Calu3 (cell line): ENCODE measurements around the gene NHSL2. TPM values are rescaled to one million over a fixed set of nuclear protein-coding genes. Genes with fewer than 3 reads are reported as not detected.

Experiments
- BruUV-seq: library from RNA; stranded (reverse); fragments of 400-500 nt; replicated peaks from 2 replicates; lab custom pipeline; 2021; lab: Mats Ljungman, UMichigan
- CTCF ChIA-PET: fragments of 300-600 bp; sonication (Branson Sonifier 250); formaldehyde crosslinking; loops from one replicate; lab custom pipeline; 2022; ENCODE audit warnings: antibody characterized with exemption; lab: Charles Lee
- DNase-seq: peaks from one replicate; pipeline ENCODE4 v3.0.0; 2022
- H3K27ac Mint-ChIP-seq: one replicate; pipeline ENCODE4 v1.8.0; 2022; ENCODE audit warnings: mixed read lengths; ENCODE audit not compliant: unreplicated experiment
- H3K27me3 Mint-ChIP-seq: one replicate; pipeline ENCODE4 v1.8.0; 2022; ENCODE audit warnings: mixed read lengths; ENCODE audit not compliant: unreplicated experiment
- H3K36me3 Mint-ChIP-seq: one replicate; pipeline ENCODE4 v1.8.0; 2022; ENCODE audit warnings: mild to moderate bottlenecking, moderate library complexity, mixed read lengths; ENCODE audit not compliant: insufficient read depth, unreplicated experiment
- H3K4me1 Mint-ChIP-seq: one replicate; pipeline ENCODE4 v1.8.0; 2022; ENCODE audit warnings: mild to moderate bottlenecking, low read depth, mixed read lengths; ENCODE audit not compliant: unreplicated experiment
- H3K4me3 Mint-ChIP-seq: one replicate; pipeline ENCODE4 v1.8.0; 2022; ENCODE audit warnings: mild to moderate bottlenecking, low read depth, moderate library complexity, mixed read lengths; ENCODE audit not compliant: unreplicated experiment
- H3K9me3 Mint-ChIP-seq: one replicate; pipeline ENCODE4 v1.8.0; 2022; ENCODE audit warnings: low read depth, mixed read lengths; ENCODE audit not compliant: unreplicated experiment
- CTCF ChIP-seq: fragments of 200-600 bp; IDR thresholded peaks from one replicate; pipeline ENCODE4 v1.8.0; 2022; ENCODE audit warnings: antibody characterized with exemption; ENCODE audit not compliant: unreplicated experiment
- intact Hi-C: fragments of 100-400 bp; cut with micrococcal nuclease; formaldehyde crosslinking; loops from one replicate; pipeline ENCODE4 v1.10.0; 2022; ENCODE audit not compliant: unreplicated experiment
- total RNA-seq: library from RNA; stranded (reverse); gene quantifications from 2 replicates; pipeline ENCODE4 v1.2.3, GENCODE V29; 2022

Gene NHSL2
- total RNA-seq, 1 experiment from 2014 or later: 0.09 TPM

DNA sequence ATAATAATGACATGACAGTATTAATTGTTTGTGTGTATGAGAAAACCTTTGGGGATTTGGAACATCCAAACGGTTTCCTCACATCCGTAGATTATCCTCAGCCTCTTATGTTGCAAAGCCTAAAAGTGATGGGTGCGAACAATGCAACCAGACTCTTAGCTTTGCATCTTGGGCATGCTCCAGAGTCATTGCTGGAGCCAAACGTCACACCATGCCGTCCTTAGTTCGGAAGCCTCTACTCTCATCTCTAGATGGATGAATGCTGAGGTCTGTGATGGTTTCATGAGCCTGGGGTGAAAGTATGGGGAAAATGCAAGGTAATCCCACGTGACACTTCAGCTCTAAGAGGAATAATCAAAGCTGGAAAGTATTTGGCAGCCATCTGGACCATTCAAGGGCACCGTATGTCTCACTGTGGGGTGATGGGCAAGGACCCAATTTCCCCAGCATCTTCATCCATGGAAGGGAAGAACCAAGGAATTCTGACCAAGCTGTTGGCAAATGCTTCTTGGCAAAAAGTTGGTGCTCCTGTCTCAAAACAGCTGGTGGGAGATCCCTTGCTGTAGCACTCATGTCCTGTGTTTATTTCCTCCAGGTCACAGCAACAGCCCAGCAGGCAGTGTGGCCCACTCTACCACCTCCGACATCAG lies 227.3 kb downstream of the NHSL2 start:
- BruUV-seq: no TSS peak
- peaks cover 70% of the 10 kb centered on the region for H3K27me3 Mint-ChIP-seq
- no peaks in the 10 kb centered on the region for H3K9me3 Mint-ChIP-seq
- no peak for TF ChIP-seq CTCF
- intact Hi-C loops: no loop called here
- no peaks in the 10 kb centered on the region for H3K4me1 Mint-ChIP-seq
- H3K4me3 Mint-ChIP-seq: no peak overlapping the region
- CTCF ChIA-PET: no interaction called here
- no peaks in the 10 kb centered on the region for H3K36me3 Mint-ChIP-seq
- H3K27ac Mint-ChIP-seq: no peak overlapping the region
- no peak for DNase-seq

GRCh38 chrX:72139538-72139937 lies 228.9 kb downstream of the NHSL2 start:
- intact Hi-C loops: no loop called here
- H3K4me1 Mint-ChIP-seq: no peaks in the 10 kb centered on the region
- no peaks in the 10 kb centered on the region for H3K9me3 Mint-ChIP-seq
- H3K27me3 Mint-ChIP-seq: peaks cover 60% of the 10 kb centered on the region
- DNase-seq: no peak
- no peak for TF ChIP-seq CTCF
- no TSS peak for BruUV-seq
- no peaks in the 10 kb centered on the region for H3K36me3 Mint-ChIP-seq
- H3K27ac Mint-ChIP-seq: no peak overlapping the region
- no peak overlapping the region for H3K4me3 Mint-ChIP-seq
- CTCF ChIA-PET: no interaction called here

DNA sequence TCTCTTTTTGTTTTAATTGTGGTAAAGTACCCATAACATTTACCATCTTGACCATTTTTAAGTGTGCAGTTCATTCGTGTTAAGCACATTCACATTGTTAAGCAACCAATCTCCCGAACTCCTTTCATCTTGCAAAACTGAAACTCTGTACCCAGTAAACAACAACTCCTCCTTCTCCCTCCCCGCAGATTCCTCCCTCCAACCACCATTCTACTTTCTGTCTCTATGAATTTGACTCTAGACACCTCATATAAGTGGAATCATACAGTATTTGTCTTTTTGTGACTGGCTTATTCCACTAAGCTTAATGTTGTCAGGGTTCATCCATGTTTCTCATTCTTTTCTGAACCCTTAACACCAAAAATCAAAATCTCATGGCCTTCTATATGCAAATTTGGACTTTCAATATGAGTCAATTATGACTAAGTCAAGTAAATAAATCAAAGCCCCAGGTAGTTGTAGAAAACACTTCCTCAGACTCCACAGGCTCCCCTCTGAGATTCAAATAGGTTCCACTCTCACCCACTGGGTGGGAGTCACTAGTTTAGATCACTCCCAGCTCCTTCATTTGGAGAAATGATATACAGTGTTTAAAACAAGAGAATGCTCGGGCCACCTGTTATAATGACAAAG lies 230.8 kb downstream of the NHSL2 start:
- H3K4me1 Mint-ChIP-seq: no peaks in the 10 kb centered on the region
- H3K27me3 Mint-ChIP-seq: peaks cover 52% of the 10 kb centered on the region
- no peaks in the 10 kb centered on the region for H3K9me3 Mint-ChIP-seq
- H3K4me3 Mint-ChIP-seq: no peak overlapping the region
- intact Hi-C loops: no loop called here
- TF ChIP-seq CTCF: no peak
- DNase-seq: no peak
- H3K27ac Mint-ChIP-seq: no peak overlapping the region
- H3K36me3 Mint-ChIP-seq: no peaks in the 10 kb centered on the region
- BruUV-seq: no TSS peak
- CTCF ChIA-PET: interaction anchor here (0.6 kb wide), 1 partner anchor 194 kb away, joined by 5 read pairs; no protein-coding TSS in a partner anchor

DNA sequence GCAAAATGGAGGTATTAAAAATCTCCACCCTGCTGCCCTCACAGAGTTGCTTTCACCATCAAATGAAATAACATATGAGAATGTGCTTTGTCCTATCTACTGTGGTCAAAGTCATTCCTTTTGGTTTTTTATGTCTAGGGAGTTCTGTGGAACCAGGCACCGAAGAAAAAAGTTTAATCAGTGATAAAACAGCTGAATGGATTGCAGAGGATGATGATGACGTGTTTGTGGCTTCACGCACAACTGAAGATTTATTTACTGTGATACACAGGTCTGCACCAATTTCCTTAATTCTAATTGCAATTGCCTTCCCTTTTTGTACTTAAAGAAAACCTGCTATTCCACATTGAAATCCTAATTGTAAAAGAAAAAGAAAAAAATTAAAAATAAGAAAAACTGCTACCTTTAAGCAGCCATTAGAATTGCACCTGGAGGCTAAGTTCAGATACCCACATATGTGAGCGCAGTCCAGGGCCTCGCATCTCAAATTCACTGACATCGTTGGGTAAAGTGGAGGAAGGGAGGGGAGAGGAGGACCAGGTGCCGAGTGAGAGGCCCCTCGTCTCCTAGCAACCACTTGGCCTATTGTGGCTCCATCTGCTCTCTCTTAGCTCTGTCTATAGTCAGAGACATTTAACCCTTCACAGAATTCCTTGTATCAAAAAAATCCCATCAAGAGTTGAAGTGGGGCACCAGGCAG lies 231.6 kb downstream of the NHSL2 start:
- intact Hi-C loops: no loop called here
- no peak overlapping the region for H3K4me3 Mint-ChIP-seq
- peaks cover 60% of the 10 kb centered on the region for H3K27me3 Mint-ChIP-seq
- BruUV-seq: no TSS peak
- DNase-seq: no peak
- H3K9me3 Mint-ChIP-seq: no peaks in the 10 kb centered on the region
- CTCF ChIA-PET: interaction anchor here (0.6 kb wide), 1 partner anchor 193 kb away, joined by 5 read pairs; no protein-coding TSS in a partner anchor
- no peak overlapping the region for H3K27ac Mint-ChIP-seq
- H3K36me3 Mint-ChIP-seq: no peaks in the 10 kb centered on the region
- TF ChIP-seq CTCF: no peak
- no peaks in the 10 kb centered on the region for H3K4me1 Mint-ChIP-seq
